Esophagus (tissue), 2 donors: Measurements from ENCODE around the gene CDYL2. TPM values are rescaled to one million over a fixed set of nuclear protein-coding genes. Genes with fewer than 3 reads are reported as not detected.

Experiments
- H3K27ac ChIP-seq, 2 donors: one replicate each; pipeline ENCODE4 v1.5.1; 2013; ENCODE audit warnings: low read depth in 2 of 2, mild to moderate bottlenecking in 2 of 2, inconsistent platforms in 1 of 2, low read length in 1 of 2, moderate library complexity in 1 of 2
- H3K27me3 ChIP-seq, 2 donors: one replicate each; pipeline ENCODE4 v1.6.1; 2013; ENCODE audit warnings: low read length in 2 of 2, control low read depth in 1 of 2, mild to moderate bottlenecking in 1 of 2; ENCODE audit not compliant: insufficient read depth in 2 of 2, control insufficient read depth in 1 of 2
- H3K36me3 ChIP-seq, 2 donors: one replicate each; pipeline ENCODE4 v1.6.1; 2013; ENCODE audit warnings: low read length in 1 of 2; ENCODE audit not compliant: control insufficient read depth in 2 of 2, insufficient read depth in 2 of 2
- H3K4me1 ChIP-seq, 2 donors: one replicate each; pipeline ENCODE4 v1.6.1; 2013; ENCODE audit warnings: low read length in 1 of 2; ENCODE audit not compliant: control insufficient read depth in 2 of 2, insufficient read depth in 2 of 2
- H3K4me3 ChIP-seq, 2 donors: one replicate each; pipeline ENCODE4 v1.5.1; 2013; ENCODE audit warnings: low read length in 2 of 2, mild to moderate bottlenecking in 2 of 2, low read depth in 1 of 2, moderate library complexity in 1 of 2
- H3K9me3 ChIP-seq, 2 donors: one replicate each; pipeline ENCODE4 v1.6.1; 2013; ENCODE audit warnings: mild to moderate bottlenecking in 2 of 2, low read depth in 1 of 2, low read length in 1 of 2, moderate library complexity in 1 of 2; ENCODE audit not compliant: control insufficient read depth in 2 of 2, insufficient read depth in 1 of 2
- WGBS, 2 donors: extraction: QIAGEN DNeasy Blood & Tissue Kit; methylation state at CpG; one replicate each; pipeline ENCODE4 v1.1.7; 2013; 5-methylcytosine and 5-hydroxymethylcytosine counted together
- polyA plus RNA-seq, 2 donors: library from polyadenylated mRNA; stranded (reverse); fragments of 200-250 nt; gene quantifications; one replicate each; pipeline ENCODE4 v1.2.3, GENCODE V29; 2013
- donor health status: healthy with polysubstance abuse.
- donor health status: Bipolar disorder and iron deficiency.

CDYL2 gene
- polyA plus RNA-seq, 2 donors, result 0.39 to 0.65 TPM

DNA sequence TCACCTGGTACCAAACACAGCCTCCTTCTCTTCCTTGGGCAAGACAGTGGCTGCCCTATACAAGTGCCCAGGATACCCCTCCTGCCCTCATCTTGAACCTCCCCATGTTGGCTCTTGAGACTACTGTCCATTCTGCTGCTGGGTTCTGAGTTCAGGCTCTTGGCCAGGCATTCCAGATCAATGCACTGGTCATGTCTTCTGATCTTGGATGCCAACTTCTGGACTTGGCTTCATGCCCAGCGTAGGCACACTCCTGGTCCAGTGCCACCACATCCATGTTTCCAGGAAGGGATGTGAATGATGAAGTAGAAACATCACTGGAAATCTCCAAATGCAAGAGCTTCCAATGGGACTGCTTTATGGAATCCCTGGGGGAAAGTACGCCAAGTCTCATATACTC is 212.1 kb downstream of the CDYL2 start:
- Histone ChIP-seq H3K27me3 (no peaks in the 10 kb centered on the region), H3K4me1 (no peaks in the 10 kb centered on the region), H3K9me3 (no peaks in the 10 kb centered on the region), H3K4me3 (no peak overlapping the region), H3K36me3 (no peaks in the 10 kb centered on the region), H3K27ac (no peak overlapping the region)
- WGBS, 2 donors, result 86% methylated on average over 2 of the region's 2 CpGs

GRCh38 chr16:80591071-80591915 is 213.1 kb downstream of the CDYL2 start:
- Histone ChIP-seq H3K9me3 (no peaks in the 10 kb centered on the region), H3K4me1 (no peaks in the 10 kb centered on the region), H3K27me3 (no peaks in the 10 kb centered on the region), H3K4me3 (no peak overlapping the region), H3K27ac (no peak overlapping the region), H3K36me3 (no peaks in the 10 kb centered on the region)
- WGBS, 2 donors, result 74 to 77% methylated on average over 7 of the region's 7 CpGs

GRCh38 chr16:80587071-80587470 is 217.3 kb downstream of the CDYL2 start:
- Histone ChIP-seq H3K27ac (no peak overlapping the region), H3K4me3 (no peak overlapping the region)
- 91% methylated on average over 4 of the region's 4 CpGs for WGBS, 2 donors

GRCh38 chr16:80586476-80586875 is 217.9 kb downstream of the CDYL2 start:
- H3K27me3 ChIP-seq, result no peaks in the 10 kb centered on the region
- H3K9me3 ChIP-seq, result no peaks in the 10 kb centered on the region
- no peaks in the 10 kb centered on the region for H3K36me3 ChIP-seq
- no peak overlapping the region for H3K27ac ChIP-seq
- H3K4me3 ChIP-seq, result no peak overlapping the region
- peaks cover 0 to 3% of the 10 kb centered on the region in 2 donors for H3K4me1 ChIP-seq

More at GRCh38 chr16:80587071-80587470, 217.3 kb downstream of the CDYL2 start:
- Histone ChIP-seq H3K9me3 (no peaks in the 10 kb centered on the region), H3K36me3 (no peaks in the 10 kb centered on the region), H3K4me1 (peaks cover 0 to 3% of the 10 kb centered on the region in 2 donors), H3K27me3 (no peaks in the 10 kb centered on the region)

DNA sequence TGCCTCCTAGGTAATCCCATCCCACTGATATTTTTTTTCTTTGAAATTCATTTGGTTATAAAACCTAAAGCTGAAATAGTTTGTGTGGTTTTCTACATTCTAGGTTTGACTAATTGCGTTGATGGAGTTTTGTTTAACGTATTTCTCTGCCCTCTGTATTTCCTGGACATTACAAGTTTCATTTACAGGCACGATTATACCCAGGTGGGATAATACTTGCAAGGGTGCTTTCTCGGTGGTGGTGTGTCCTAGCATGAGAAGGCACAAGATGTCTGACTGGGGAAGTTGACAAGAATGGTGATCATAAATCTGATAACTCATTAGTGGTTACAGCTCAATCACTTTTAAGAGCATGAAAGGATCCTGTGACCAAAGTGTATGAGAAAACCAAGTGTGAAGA is 218.6 kb downstream of the CDYL2 start:
- 79% methylated on average over 4 of the region's 4 CpGs for WGBS, 2 donors
- no peaks in the 10 kb centered on the region for H3K36me3 ChIP-seq
- H3K4me3 ChIP-seq, result no peak overlapping the region
- no peaks in the 10 kb centered on the region for H3K9me3 ChIP-seq
- peaks cover 0 to 3% of the 10 kb centered on the region in 2 donors for H3K4me1 ChIP-seq
- H3K27ac ChIP-seq, result no peak overlapping the region
- H3K27me3 ChIP-seq, result no peaks in the 10 kb centered on the region

DNA sequence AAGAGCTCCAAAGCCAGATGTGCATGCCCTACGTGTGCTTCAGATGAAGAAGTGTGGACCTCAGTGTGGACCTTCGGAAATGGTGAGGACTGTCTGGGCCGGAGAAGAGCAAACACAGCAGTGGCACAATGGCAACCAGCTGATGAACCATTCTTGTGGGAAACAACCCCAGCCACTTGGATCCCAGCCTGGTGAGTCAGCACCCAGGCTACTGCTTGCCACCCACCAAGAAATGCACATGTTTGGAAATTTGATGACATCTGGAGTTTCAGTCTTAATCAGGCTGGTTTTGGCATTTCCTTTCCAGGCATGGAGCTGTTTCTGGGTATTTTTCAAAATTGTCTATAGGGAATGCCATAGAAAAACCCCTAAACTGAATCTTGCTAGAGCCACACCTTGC is 220.9 kb downstream of the CDYL2 start:
- H3K9me3 ChIP-seq, result no peaks in the 10 kb centered on the region
- H3K4me3 ChIP-seq, result no peak overlapping the region
- 75 to 83% methylated on average over 3 of the region's 3 CpGs for WGBS, 2 donors
- H3K36me3 ChIP-seq, result no peaks in the 10 kb centered on the region
- H3K27ac ChIP-seq, result no peak overlapping the region
- H3K27me3 ChIP-seq, result no peaks in the 10 kb centered on the region
- H3K4me1 ChIP-seq, result peaks cover 0 to 3% of the 10 kb centered on the region in 2 donors

DNA sequence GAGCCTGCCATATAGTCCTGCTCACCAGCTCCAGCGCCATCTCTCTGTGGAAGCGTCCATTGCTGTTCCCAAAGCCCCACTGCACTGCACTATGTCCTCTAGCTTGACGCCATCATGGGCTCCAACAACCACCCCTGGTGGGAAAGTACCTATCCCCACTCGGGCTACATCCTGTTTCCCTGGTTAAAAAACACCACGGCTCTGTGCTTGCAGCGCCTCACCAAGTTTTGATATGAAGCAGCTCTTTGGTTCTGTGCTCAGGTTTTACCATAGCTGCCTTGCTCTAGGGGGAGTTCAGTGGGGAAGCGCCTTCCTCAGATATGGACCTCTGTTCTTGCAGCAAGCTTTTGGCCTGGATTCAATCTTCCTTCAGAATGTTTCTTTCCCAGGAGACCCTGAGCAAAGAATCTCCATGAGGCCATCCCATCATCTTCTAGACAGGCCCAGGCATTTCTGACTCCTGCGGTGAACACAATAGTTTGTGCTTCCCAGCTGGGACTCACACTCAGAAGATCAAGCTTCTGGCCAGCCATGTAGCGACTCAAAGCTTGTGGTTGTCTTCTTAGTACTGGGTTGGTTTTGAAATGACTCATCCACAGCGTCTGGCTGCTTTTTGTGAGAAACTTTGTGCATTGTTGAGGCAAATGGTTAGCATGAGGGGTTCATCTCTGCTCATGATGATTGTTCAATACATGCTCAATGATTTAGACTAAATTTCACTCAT is 224.1 kb downstream of the CDYL2 start:
- Histone ChIP-seq H3K9me3 (no peaks in the 10 kb centered on the region), H3K36me3 (no peaks in the 10 kb centered on the region), H3K4me1 (peaks cover 0 to 3% of the 10 kb centered on the region in 2 donors), H3K27me3 (no peaks in the 10 kb centered on the region), H3K27ac (peak overlapping the region in 1 of 2 donors; percentile 24), H3K4me3 (no peak overlapping the region)
- WGBS, 2 donors, result 69 to 77% methylated on average over 10 of the region's 10 CpGs

DNA sequence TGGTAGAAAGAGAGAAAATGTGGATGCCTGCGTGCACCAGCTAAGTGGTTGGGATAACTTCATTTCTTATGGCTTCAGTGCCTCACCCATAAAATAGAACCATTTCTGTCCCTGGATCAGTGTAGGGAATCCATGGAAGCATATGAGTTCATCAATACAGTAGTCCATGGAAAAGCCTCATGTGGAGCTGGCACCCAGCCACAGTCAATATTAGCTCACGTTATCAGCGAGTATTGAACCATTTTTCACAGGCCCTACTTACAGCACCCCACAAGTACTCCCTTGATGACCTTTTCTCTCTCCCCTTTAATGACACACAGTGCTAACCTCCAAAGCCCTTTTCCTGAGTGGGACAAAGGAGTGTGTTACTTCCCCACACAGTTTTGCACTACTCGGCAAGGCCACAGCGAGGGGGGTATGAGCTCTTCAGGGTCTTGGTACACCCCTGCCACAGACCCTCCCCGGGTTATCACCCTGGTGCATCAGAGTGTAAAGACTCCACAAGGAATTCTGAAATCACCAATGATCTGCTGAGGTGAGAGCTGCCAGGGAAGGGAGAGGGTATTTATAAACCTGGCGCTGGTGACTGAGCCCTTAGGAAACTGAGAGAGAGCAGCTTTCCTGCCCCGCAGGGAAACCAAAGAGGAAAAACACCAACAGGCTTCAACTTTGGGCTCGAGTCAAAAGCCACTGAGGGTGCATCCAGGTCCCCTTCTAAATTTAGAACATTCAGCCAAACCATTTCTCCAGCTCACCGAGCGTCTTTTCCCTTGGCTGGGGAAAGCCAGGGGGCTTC is 226.7 kb downstream of the CDYL2 start:
- Histone ChIP-seq H3K4me3 (no peak overlapping the region), H3K36me3 (no peaks in the 10 kb centered on the region), H3K27me3 (no peaks in the 10 kb centered on the region), H3K27ac (no peak overlapping the region), H3K4me1 (no peaks in the 10 kb centered on the region), H3K9me3 (no peaks in the 10 kb centered on the region)
- 68 to 82% methylated on average over 11 of the region's 11 CpGs for WGBS, 2 donors

- H3K27ac ChIP-seq, result no peak overlapping the region
- no peaks in the 10 kb centered on the region for H3K27me3 ChIP-seq
- no peak overlapping the region for H3K4me3 ChIP-seq
- H3K36me3 ChIP-seq, result no peaks in the 10 kb centered on the region
- no peaks in the 10 kb centered on the region for H3K4me1 ChIP-seq
- WGBS, 2 donors, result 89 to 94% methylated on average over 1 of the region's 1 CpG
- H3K9me3 ChIP-seq, result peaks cover 0 to 2% of the 10 kb centered on the region in 2 donors
Measured at GRCh38 chr16:80576343-80576912, 228.0 kb downstream of the CDYL2 start.
